CD4-positive, alpha-beta memory T cell (primary cell): Measurements from ENCODE around the gene CASS4. TPM values are rescaled to one million over a fixed set of nuclear protein-coding genes. Genes with fewer than 3 reads are reported as not detected.
A peak's percentile ranks its signal among the peaks of the same experiment; 100 is the strongest.

Source experiments
- CTCF ChIA-PET: fragments of 350-600 bp; sonication (Branson Sonifier 250); formaldehyde crosslinking; loops from one replicate; lab custom pipeline; 2021; ENCODE audit warnings: inconsistent platforms; ENCODE audit not compliant: partially characterized antibody; lab: Charles Lee
- POLR2A ChIA-PET: fragments of 350-600 bp; sonication (Branson Sonifier 250); formaldehyde crosslinking; loops from one replicate; lab custom pipeline; 2021; ENCODE audit not compliant: partially characterized antibody; lab: Charles Lee
- DNase-seq, 5 donors: peaks; one replicate each; pipeline versions ENCODE4 v3.0.0 to v3.0.0-alpha.2; 2020 to 2022; ENCODE audit warnings: mixed read lengths in 1 of 5
- H3K27ac ChIP-seq: one replicate; pipeline ENCODE4 v1.7.0; 2013; ENCODE audit warnings: low read depth, low read length
- H3K27me3 ChIP-seq: 2 replicates; pipeline ENCODE4 v1.7.0; 2013; ENCODE audit warnings: mild to moderate bottlenecking, low read length, moderate library complexity; ENCODE audit not compliant: insufficient read depth
- H3K36me3 ChIP-seq: 2 replicates; pipeline ENCODE4 v1.7.0; 2013; ENCODE audit warnings: mild to moderate bottlenecking, low read length, moderate library complexity; ENCODE audit not compliant: insufficient read depth
- H3K4me1 ChIP-seq: 2 replicates; pipeline ENCODE4 v1.7.0; 2013; ENCODE audit warnings: mild to moderate bottlenecking, low read length, moderate library complexity; ENCODE audit not compliant: insufficient read depth
- H3K4me3 ChIP-seq, 2 donors: one replicate each; pipeline ENCODE4 v1.7.0; 2013; ENCODE audit warnings: low read length in 2 of 2, mild to moderate bottlenecking in 1 of 2
- H3K9me3 ChIP-seq, 2 donors: one replicate each; pipeline ENCODE4 v1.7.0; 2013; ENCODE audit warnings: low read length in 2 of 2, control low read depth in 1 of 2; ENCODE audit not compliant: control insufficient read depth in 1 of 2
- H3K27ac Mint-ChIP-seq, 7 donors: one replicate each; pipeline ENCODE4 v1.8.0; 2020 to 2021; ENCODE audit warnings: mixed read lengths in 7 of 7, mild to moderate bottlenecking in 6 of 7, inconsistent platforms in 3 of 7, moderate library complexity in 3 of 7
- H3K27me3 Mint-ChIP-seq, 2 donors: one replicate each; pipeline ENCODE4 v1.8.0; 2020 to 2021; ENCODE audit warnings: mixed read lengths in 2 of 2
- H3K36me3 Mint-ChIP-seq, 2 donors: one replicate each; pipeline ENCODE4 v1.8.0; 2020 to 2021; ENCODE audit warnings: mixed read lengths in 2 of 2, inconsistent platforms in 1 of 2, mild to moderate bottlenecking in 1 of 2
- H3K4me1 Mint-ChIP-seq, 4 donors: one replicate each; pipeline ENCODE4 v1.8.0; 2020 to 2021; ENCODE audit warnings: mixed read lengths in 4 of 4, mild to moderate bottlenecking in 1 of 4
- H3K4me3 Mint-ChIP-seq, 8 donors: one replicate each; pipeline ENCODE4 v1.8.0; 2020 to 2021; ENCODE audit warnings: mixed read lengths in 8 of 8, mild to moderate bottlenecking in 7 of 8, moderate library complexity in 6 of 8, inconsistent platforms in 3 of 8
- H3K9me3 Mint-ChIP-seq, 8 donors: one replicate each; pipeline ENCODE4 v1.8.0; 2020 to 2021; ENCODE audit warnings: mixed read lengths in 8 of 8, mild to moderate bottlenecking in 5 of 8, inconsistent platforms in 3 of 8, moderate library complexity in 1 of 8
- intact Hi-C: fragments of 100-400 bp; cut with micrococcal nuclease; formaldehyde crosslinking; loops from one replicate; pipeline ENCODE4 v1.15.1; 2023
- polyA plus RNA-seq, 2 donors: library from polyadenylated mRNA; unstranded; fragments of 300-500 nt; fragmentation: Illumina TruSeq; gene quantifications; one replicate each; pipeline ENCODE4 v1.2.3, GENCODE V29; 2021
- total RNA-seq, 2 experiments: library from RNA; stranded (reverse); gene quantifications; one replicate each; pipeline ENCODE4 v1.2.3, GENCODE V29; 2021

Gene CASS4
- total and polyA plus RNA-seq, 4 experiments from 2014 or later = 3.3 to 10.9 (median 7.9) TPM

DNA sequence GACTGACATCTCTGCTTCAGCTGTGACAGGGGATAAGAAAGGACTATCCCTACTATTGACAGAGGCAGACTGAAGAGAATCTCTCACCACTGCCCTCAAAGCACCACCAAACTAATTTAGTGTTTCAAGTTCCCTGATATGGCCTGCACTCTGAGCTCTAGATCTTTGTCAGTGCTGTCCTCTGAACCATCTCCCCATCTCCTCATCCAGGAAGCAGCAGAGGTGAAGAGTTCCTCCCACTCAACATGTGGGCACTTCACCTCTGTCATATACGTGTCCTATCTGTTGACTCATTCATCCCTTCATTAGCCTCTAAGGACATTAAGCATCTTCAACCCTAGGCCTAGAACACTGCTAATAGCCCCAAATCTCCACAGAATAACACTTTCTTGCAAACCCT, 39.2 kb upstream of the CASS4 start:
- Mint-ChIP-seq H3K9me3 (no peaks in the 10 kb centered on the region), H3K4me1 (peaks cover 10 to 22% (median 13%) of the 10 kb centered on the region in 4 donors), H3K36me3 (peaks cover 4 to 17% of the 10 kb centered on the region in 2 donors), H3K27me3 (no peaks in the 10 kb centered on the region), H3K27ac (peak overlapping the region in 6 of 7 donors; percentile 9 to 86 (median 27)), H3K4me3 (no peak overlapping the region)
- no peak for DNase-seq
- ChIA-PET POLR2A (interaction anchor here (1.0 to 1.3 kb wide), 2 partner anchors 11 to 14 kb away, joined by 7 read pairs; partner anchors contain the start of gene FAM210B), CTCF (no interaction called here)
- no peaks in the 10 kb centered on the region for H3K36me3 ChIP-seq
- no peaks in the 10 kb centered on the region for H3K9me3 ChIP-seq
- intact Hi-C loops = no loop called here
- H3K27ac ChIP-seq = no peak overlapping the region
- H3K27me3 ChIP-seq = no peaks in the 10 kb centered on the region
- H3K4me3 ChIP-seq = no peak overlapping the region
- peaks cover 8% of the 10 kb centered on the region for H3K4me1 ChIP-seq

DNA sequence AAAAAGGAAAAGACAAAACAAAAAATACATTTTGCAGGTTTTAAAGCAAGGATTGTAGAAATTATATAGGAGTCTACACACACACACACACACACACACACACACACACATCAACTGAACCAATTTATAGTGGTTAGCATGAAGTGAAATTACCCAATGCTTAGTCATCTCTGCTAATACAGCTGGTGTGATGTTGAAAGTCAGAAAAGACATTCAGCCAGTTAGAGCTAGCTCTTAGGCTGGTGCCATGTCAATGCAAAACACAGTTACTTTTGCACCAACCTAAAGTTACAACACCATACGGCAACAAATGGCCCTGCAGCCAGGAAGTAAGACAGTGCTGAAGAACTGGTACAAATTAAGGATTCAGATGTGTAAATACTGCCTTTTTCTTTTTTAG, 38.1 kb upstream of the CASS4 start:
- Mint-ChIP-seq H3K4me3 (no peak overlapping the region), H3K27ac (peak overlapping the region in 1 of 7 donors; percentile 42), H3K27me3 (no peaks in the 10 kb centered on the region), H3K4me1 (peaks cover 10 to 22% (median 13%) of the 10 kb centered on the region in 4 donors), H3K36me3 (peaks cover 0 to 9% of the 10 kb centered on the region in 2 donors), H3K9me3 (peaks cover 0 to 2% (median 0%) of the 10 kb centered on the region in 8 donors)
- ChIA-PET POLR2A (no interaction called here), CTCF (no interaction called here)
- no peak for DNase-seq
- no peaks in the 10 kb centered on the region for H3K36me3 ChIP-seq
- no peaks in the 10 kb centered on the region for H3K27me3 ChIP-seq
- H3K4me3 ChIP-seq = no peak overlapping the region
- H3K4me1 ChIP-seq = peaks cover 8% of the 10 kb centered on the region
- intact Hi-C loops = no loop called here
- no peak overlapping the region for H3K27ac ChIP-seq
- H3K9me3 ChIP-seq = no peaks in the 10 kb centered on the region

DNA sequence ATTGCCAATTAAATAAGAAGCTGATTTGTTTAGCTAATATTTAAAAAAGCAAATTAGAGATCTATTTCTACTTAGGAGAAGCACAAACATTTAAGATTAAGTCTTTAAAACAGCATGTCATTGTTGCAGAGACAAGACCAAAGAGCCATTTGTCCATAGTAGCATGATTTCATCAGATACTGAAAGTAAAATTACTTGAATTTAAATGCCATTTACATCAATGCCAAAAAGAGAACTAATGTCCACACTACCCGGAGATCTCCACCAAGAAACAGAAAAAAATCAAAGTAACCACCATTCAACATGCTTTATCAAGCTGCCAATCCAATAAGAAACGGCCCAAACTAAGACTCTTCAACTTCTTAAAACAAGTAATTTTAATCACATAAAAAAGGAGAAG, 35.7 kb upstream of the CASS4 start:
- Histone ChIP-seq H3K4me3 (no peak overlapping the region), H3K36me3 (no peaks in the 10 kb centered on the region), H3K4me1 (peaks cover 8% of the 10 kb centered on the region), H3K9me3 (no peaks in the 10 kb centered on the region), H3K27ac (no peak overlapping the region), H3K27me3 (no peaks in the 10 kb centered on the region)
- Mint-ChIP-seq H3K9me3 (peaks cover 0 to 2% (median 0%) of the 10 kb centered on the region in 8 donors), H3K27ac (peak overlapping the region in 2 of 7 donors; percentile 13 to 38), H3K4me3 (no peak overlapping the region), H3K4me1 (peaks cover 10 to 22% (median 13%) of the 10 kb centered on the region in 4 donors), H3K27me3 (no peaks in the 10 kb centered on the region), H3K36me3 (no peaks in the 10 kb centered on the region)
- DNase-seq = no peak
- CTCF ChIA-PET = no interaction called here
- intact Hi-C loops = no loop called here
- POLR2A ChIA-PET = interaction anchor here (1.1 kb wide), 1 partner anchor 15 kb away, joined by 3 read pairs; no protein-coding TSS in a partner anchor

DNA sequence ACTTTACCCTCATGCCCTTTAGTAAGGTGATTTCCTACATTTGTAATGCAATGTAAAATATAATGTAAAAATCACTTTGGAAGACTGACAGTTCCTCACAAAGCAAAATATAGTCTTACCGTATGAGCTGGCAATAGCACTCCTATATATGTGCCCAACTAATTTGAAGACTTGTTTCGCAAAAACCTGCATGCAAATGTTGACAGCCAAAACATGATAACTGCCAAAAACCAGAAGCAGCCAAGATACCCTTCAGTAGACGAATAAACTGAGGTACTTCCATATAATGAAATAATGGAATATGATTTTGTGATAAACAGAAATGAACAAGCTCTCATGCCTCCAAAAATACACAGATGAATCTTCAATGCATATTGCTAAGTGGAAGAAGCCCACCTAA, 33.7 kb upstream of the CASS4 start:
- Mint-ChIP-seq H3K27me3 (no peaks in the 10 kb centered on the region), H3K36me3 (no peaks in the 10 kb centered on the region), H3K27ac (no peak overlapping the region), H3K9me3 (peaks cover 0 to 2% (median 0%) of the 10 kb centered on the region in 8 donors), H3K4me3 (no peak overlapping the region), H3K4me1 (peaks cover 5 to 13% (median 7%) of the 10 kb centered on the region in 4 donors)
- ChIA-PET CTCF (no interaction called here), POLR2A (no interaction called here)
- Histone ChIP-seq H3K27me3 (no peaks in the 10 kb centered on the region), H3K4me3 (no peak overlapping the region), H3K27ac (no peak overlapping the region), H3K4me1 (no peaks in the 10 kb centered on the region), H3K36me3 (no peaks in the 10 kb centered on the region), H3K9me3 (no peaks in the 10 kb centered on the region)
- intact Hi-C loops = no loop called here
- no peak for DNase-seq

DNA sequence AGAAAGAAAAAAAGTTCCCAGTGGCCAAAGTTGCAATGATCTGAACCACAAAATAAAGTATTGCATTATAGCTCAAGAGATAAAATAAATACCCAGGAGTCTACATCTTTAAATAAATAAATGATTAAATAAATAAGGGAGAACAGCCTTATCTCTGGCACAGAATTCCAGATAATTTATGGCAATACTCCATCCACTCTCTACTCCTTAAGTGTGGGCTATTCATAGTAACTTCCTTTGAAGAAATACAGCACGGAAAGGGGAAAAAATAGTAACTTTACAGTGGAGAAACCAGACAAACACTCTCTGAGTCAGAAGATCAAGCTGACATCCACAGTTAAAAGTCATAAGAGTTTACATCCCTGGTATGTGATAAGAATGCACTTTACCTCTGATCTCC, 31.7 kb upstream of the CASS4 start:
- Histone ChIP-seq H3K27ac (no peak overlapping the region), H3K36me3 (no peaks in the 10 kb centered on the region), H3K27me3 (no peaks in the 10 kb centered on the region), H3K4me1 (no peaks in the 10 kb centered on the region), H3K4me3 (no peak overlapping the region), H3K9me3 (no peaks in the 10 kb centered on the region)
- CTCF ChIA-PET = no interaction called here
- intact Hi-C loops = no loop called here
- Mint-ChIP-seq H3K4me1 (peaks cover 0 to 8% (median 5%) of the 10 kb centered on the region in 4 donors), H3K36me3 (no peaks in the 10 kb centered on the region), H3K27ac (no peak overlapping the region), H3K9me3 (peaks cover 0 to 2% (median 0%) of the 10 kb centered on the region in 8 donors), H3K4me3 (no peak overlapping the region), H3K27me3 (no peaks in the 10 kb centered on the region)
- no peak for DNase-seq
- POLR2A ChIA-PET = no interaction called here

DNA sequence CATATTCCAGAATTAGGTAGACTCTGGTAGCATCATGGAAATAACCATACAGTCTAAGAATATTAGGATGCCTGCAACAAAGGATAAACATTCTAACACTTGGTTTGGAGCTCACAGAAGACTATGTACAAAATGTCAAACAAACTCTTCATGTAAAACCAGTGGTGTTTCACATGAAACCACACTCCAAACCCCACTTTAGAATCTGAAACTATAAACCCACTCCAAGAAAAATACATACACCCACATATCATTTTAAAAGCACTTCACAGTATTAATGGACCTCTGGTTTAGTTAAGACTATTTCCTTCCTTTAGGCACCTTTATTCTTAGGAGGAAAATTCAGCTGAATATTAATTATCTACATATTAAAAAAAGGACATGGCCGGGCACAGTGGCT, 30.6 kb upstream of the CASS4 start:
- POLR2A ChIA-PET = interaction anchor here (1.4 kb wide), 1 partner anchor 22 kb away, joined by 3 read pairs; the partner anchor contains the start of gene FAM210B
- Histone ChIP-seq H3K9me3 (no peaks in the 10 kb centered on the region), H3K27me3 (no peaks in the 10 kb centered on the region), H3K36me3 (no peaks in the 10 kb centered on the region), H3K4me3 (no peak overlapping the region), H3K27ac (no peak overlapping the region), H3K4me1 (no peaks in the 10 kb centered on the region)
- intact Hi-C loops = no loop called here
- peak overlapping the region in 1 of 7 donors; percentile 0 for H3K27ac Mint-ChIP-seq
- CTCF ChIA-PET = no interaction called here
- H3K9me3 Mint-ChIP-seq = peaks cover 0 to 2% (median 0%) of the 10 kb centered on the region in 8 donors
- DNase-seq = no peak
- H3K36me3 Mint-ChIP-seq = peaks cover 0 to 4% of the 10 kb centered on the region in 2 donors
- H3K4me1 Mint-ChIP-seq = peaks cover 0 to 2% (median under 1%) of the 10 kb centered on the region in 4 donors
- H3K4me3 Mint-ChIP-seq = no peak overlapping the region
- H3K27me3 Mint-ChIP-seq = no peaks in the 10 kb centered on the region

DNA sequence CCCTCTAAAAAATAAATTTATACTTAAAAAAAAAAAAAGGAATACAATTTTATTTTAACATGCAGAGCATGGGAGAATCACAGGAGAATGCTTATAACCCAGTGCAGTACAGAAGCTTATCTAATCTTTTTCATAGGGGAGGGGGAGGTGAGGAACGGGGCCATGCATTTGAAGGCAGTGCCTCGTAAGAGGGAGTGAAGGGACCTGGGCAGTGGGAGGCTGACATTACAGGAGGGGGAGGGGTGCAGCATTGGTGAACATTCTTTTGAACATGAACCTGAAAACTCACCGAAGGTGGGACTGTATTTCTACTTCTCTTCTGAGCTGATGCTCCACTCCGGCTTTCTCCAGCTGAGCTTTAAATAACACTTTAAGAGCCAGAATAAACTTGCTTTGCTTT, 29.4 kb upstream of the CASS4 start:
- Histone ChIP-seq H3K4me1 (no peaks in the 10 kb centered on the region), H3K9me3 (no peaks in the 10 kb centered on the region), H3K36me3 (no peaks in the 10 kb centered on the region), H3K4me3 (no peak overlapping the region), H3K27ac (no peak overlapping the region), H3K27me3 (no peaks in the 10 kb centered on the region)
- peak overlapping the region in 1 of 7 donors; percentile 6 for H3K27ac Mint-ChIP-seq
- CTCF ChIA-PET = no interaction called here
- intact Hi-C loops = no loop called here
- H3K4me3 Mint-ChIP-seq = no peak overlapping the region
- peaks cover 0 to 2% (median 0%) of the 10 kb centered on the region in 8 donors for H3K9me3 Mint-ChIP-seq
- H3K27me3 Mint-ChIP-seq = no peaks in the 10 kb centered on the region
- POLR2A ChIA-PET = no interaction called here
- no peak for DNase-seq
- H3K4me1 Mint-ChIP-seq = peaks cover 0 to 2% (median under 1%) of the 10 kb centered on the region in 4 donors
- peaks cover 0 to 5% of the 10 kb centered on the region in 2 donors for H3K36me3 Mint-ChIP-seq
